Heart right ventricle (tissue), 16 donors: ENCODE measurements around the gene ZC4H2. TPM values are rescaled to one million over a fixed set of nuclear protein-coding genes. Genes with fewer than 3 reads are reported as not detected.

ENCODE experiments used
- ATAC-seq, 8 donors: fragments of 200-7000 bp; cut with Tn5 transposase; one replicate each; pipeline ENCODE4 v1.9.1; 2020; ENCODE audit warnings: mild to moderate bottlenecking in 8 of 8, moderate library complexity in 8 of 8, moderate number of reproducible peaks in 1 of 8
- DNase-seq, 2 donors: peaks; one replicate each; pipeline ENCODE4 v3.0.0-alpha.2; 2020
- H3K27ac ChIP-seq, 10 donors: fragments of 200-600 bp; sonication (generic) in 2 of 10; one replicate each; pipeline versions ENCODE4 v1.5.0 to v1.8.0; 2020 to 2022; ENCODE audit warnings: mild to moderate bottlenecking in 3 of 10
- H3K27me3 ChIP-seq, 7 donors: fragments of 200-600 bp; one replicate each; pipeline ENCODE4 v1.8.0; 2021 to 2022; ENCODE audit warnings: mild to moderate bottlenecking in 2 of 7
- H3K36me3 ChIP-seq, 9 donors: fragments of 200-600 bp; sonication (generic) in 1 of 9; one replicate each; pipeline versions ENCODE4 v1.5.0 to v1.8.0; 2020 to 2022; ENCODE audit warnings: mild to moderate bottlenecking in 2 of 9
- H3K4me1 ChIP-seq, 9 donors: fragments of 200-600 bp; sonication (generic) in 1 of 9; one replicate each; pipeline versions ENCODE4 v1.5.0 to v1.8.0; 2020 to 2022; ENCODE audit warnings: mild to moderate bottlenecking in 4 of 9
- H3K4me3 ChIP-seq, 10 donors: fragments of 200-600 bp; sonication (generic) in 2 of 10; one replicate each; pipeline versions ENCODE4 v1.5.0 to v1.8.0; 2020 to 2022; ENCODE audit warnings: mild to moderate bottlenecking in 7 of 10, moderate library complexity in 2 of 10
- H3K9me3 ChIP-seq, 11 donors: fragments of 200-600 bp in 10 of 11; sonication (generic) in 2 of 11; one replicate each; pipeline versions ENCODE4 v1.5.0 to v1.8.0; 2013 to 2022; ENCODE audit warnings: mild to moderate bottlenecking in 2 of 11, control low read depth in 1 of 11, moderate library complexity in 1 of 11
- CTCF ChIP-seq, 9 donors: fragments of 200-600 bp; sonication (generic) in 2 of 9; IDR thresholded peaks; one replicate each; pipeline versions ENCODE4 v1.5.0 to v1.8.0; 2021 to 2022; ENCODE audit warnings: antibody characterized with exemption in 9 of 9, mild to moderate bottlenecking in 5 of 9, moderate library complexity in 1 of 9
- WGBS, 2 donors: extraction: QIAGEN DNeasy Blood & Tissue Kit; methylation state at CpG; one replicate each; pipeline ENCODE4 v1.1.7; 2013; ENCODE audit warnings: inconsistent platforms in 1 of 2; 5-methylcytosine and 5-hydroxymethylcytosine counted together
- intact Hi-C, 10 donors: fragments of 100-400 bp; cut with DNase I; formaldehyde crosslinking; loops; one replicate each; pipeline versions ENCODE4 v1.11.1 to v1.14.2; 2022
- polyA plus RNA-seq, 2 donors: library from polyadenylated mRNA; stranded (reverse); fragments of 200-250 nt; gene quantifications; one replicate each; pipeline ENCODE4 v1.2.3, GENCODE V29; 2013
- total RNA-seq, 10 donors: library from RNA; stranded (reverse); fragmentation: NEBNext Ultra II Directional in 3 of 10; extraction: Animal tissue kit (Norgen Biotek cat#: 25700) in 3 of 10; gene quantifications; one replicate each; pipeline versions ENCODE4 v1.2.1 to v1.2.4, GENCODE V29; 2021 to 2023
- donor health status: Arrhythmogenic right ventricular cardiomyopathy.
- donor health status: ischemic (EF 13 %, LVEDD 7.1; RV severe dilation, severe dysfunction).
- donor health status: healthy with polysubstance abuse.
- donor health status: DM: no; HTN: yes; CAD: no.
- donor health status: DM: no; HTN: no; CAD: no.
- donor health status: ischemic (EF 25% LVEDD 6.9; RV normal size, moderate dysfunction).
- donor health status: ischemic (EF 25% LVEDD 5.7; RV mildly dilated, moderate dysfunction).
- donor health status: healthy.
- donor health status: DM: yes; HTN: yes; CAD: no.
- donor health status: Ischemic cardiomyopathy.
- donor health status: ischemic (EF 35%, LVEDD 5.7; RV mildly dilated, moderate dysfunction).
- donor health status: nonischemic (EF 11% LVEDD 7.7; RV severe dilation, severe dysfunction).
- donor health status: DM: yes; HTN: yes; CAD: no.
- donor health status: PGD.
- donor health status: ischemic (EF 29% LVEDD 5.4; RV normal size, mild dysfunction).
- donor health status: nonischemic (EF 23%, LVEDD 6.1; RV moderate dilation, normal function).

ZC4H2 gene
- total and polyA plus RNA-seq, 12 donors, result 1.3 to 7.4 (median 4.2) TPM

GRCh38 chrX:64976673-64977040 is 407 bp upstream of the ZC4H2 start:
- Histone ChIP-seq H3K27ac (no peak overlapping the region), H3K27me3 (peaks cover 0 to 22% (median 0%) of the 10 kb centered on the region in 7 donors), H3K4me1 (peaks cover 0 to 5% (median 0%) of the 10 kb centered on the region in 9 donors), H3K36me3 (no peaks in the 10 kb centered on the region), H3K9me3 (no peaks in the 10 kb centered on the region), H3K4me3 (peak overlapping the region; percentile 46 to 69 (median 58))
- DNase-seq (no peak), ATAC-seq (no peak)
- 2 to 6% methylated on average over 11 of the region's 11 CpGs for WGBS, 2 donors
- no peak for TF ChIP-seq CTCF (IDR thresholded peaks at IDR 0.05)
- intact Hi-C loops, result loop anchor here in 1 of 10 donors (10.0 kb wide), 1 partner anchor 58 kb away; the partner anchor contains the start of gene ZC3H12B

GRCh38 chrX:64975491-64975890 is 759 bp downstream of the ZC4H2 start:
- TF ChIP-seq CTCF (IDR thresholded peaks at IDR 0.05), result no peak
- Histone ChIP-seq H3K4me1 (peaks cover 0 to 5% (median 0%) of the 10 kb centered on the region in 9 donors), H3K9me3 (no peaks in the 10 kb centered on the region), H3K4me3 (peak overlapping the region; percentile 46 to 69 (median 58)), H3K36me3 (no peaks in the 10 kb centered on the region), H3K27me3 (peaks cover 0 to 22% (median 0%) of the 10 kb centered on the region in 7 donors), H3K27ac (peak overlapping the region in 4 of 10 donors; percentile 4 to 39 (median 29))
- peak; percentile 3 to 15 for DNase-seq
- intact Hi-C loops, result loop anchor here in 1 of 10 donors (10.0 kb wide), 1 partner anchor 59 kb away; the partner anchor contains the start of gene ZC3H12B
- peak; percentile 34 to 73 (median 65) for ATAC-seq
- WGBS, 2 donors, result 0 to 1% methylated on average over 23 to 24 of the region's 24 CpGs

GRCh38 chrX:64925480-64925879 is 50.8 kb downstream of the ZC4H2 start:
- DNase-seq (no peak), ATAC-seq (no peak)
- no peaks in the 10 kb centered on the region for H3K4me1 ChIP-seq
- no peak overlapping the region for H3K27ac ChIP-seq
- 90 to 100% methylated on average over 1 of the region's 1 CpG for WGBS, 2 donors
- H3K9me3 ChIP-seq, result peaks cover 0 to 44% (median 3%) of the 10 kb centered on the region in 11 donors
- H3K27me3 ChIP-seq, result no peaks in the 10 kb centered on the region
- H3K36me3 ChIP-seq, result peaks cover 0 to 3% (median 0%) of the 10 kb centered on the region in 9 donors
- intact Hi-C loops, result no loop called here
- TF ChIP-seq CTCF (IDR thresholded peaks at IDR 0.05), result no peak
- H3K4me3 ChIP-seq, result no peak overlapping the region

- ATAC-seq (no peak), DNase-seq (no peak)
- Histone ChIP-seq H3K4me1 (no peaks in the 10 kb centered on the region), H3K27ac (no peak overlapping the region), H3K4me3 (no peak overlapping the region), H3K36me3 (no peaks in the 10 kb centered on the region), H3K9me3 (peaks cover 0 to 19% (median 0%) of the 10 kb centered on the region in 11 donors), H3K27me3 (no peaks in the 10 kb centered on the region)
- 83 to 92% methylated on average over 5 of the region's 5 CpGs for WGBS, 2 donors
- TF ChIP-seq CTCF (IDR thresholded peaks at IDR 0.05), result no peak
- intact Hi-C loops, result no loop called here
Measured at GRCh38 chrX:64908121-64908520, 68.1 kb downstream of the ZC4H2 start.
